Measurements from ENCODE around the gene MAD1L1. TPM values are rescaled to one million over a fixed set of nuclear protein-coding genes. Genes with fewer than 3 reads are reported as not detected.
A peak's percentile ranks its signal among the peaks of the same experiment; 100 is the strongest.

The MAD1L1 gene
- total RNA-seq, 1 donor from 2014 or later = 59.6 TPM

DNA sequence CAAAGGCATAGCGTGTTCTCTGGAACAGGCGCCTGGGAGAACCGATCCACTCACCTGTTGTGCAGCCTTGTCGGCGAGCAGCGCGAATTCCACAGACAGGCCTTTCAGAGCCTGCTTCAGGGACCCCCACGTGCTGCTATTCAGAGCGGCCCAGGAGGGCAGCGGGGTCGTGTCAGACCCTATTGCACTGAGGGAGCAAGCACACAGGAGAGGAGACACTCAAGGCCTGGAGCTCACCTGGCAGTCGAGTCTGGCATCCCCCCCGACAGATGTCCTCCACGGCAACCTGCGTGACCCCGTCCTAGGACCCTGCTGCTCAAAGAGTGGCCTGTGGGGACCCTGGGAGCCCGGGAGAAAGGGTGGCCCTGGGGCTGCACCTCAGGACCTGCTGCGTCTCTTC lies 30.4 kb upstream of the MAD1L1 start:
- no peak for DNase-seq (ENCODE audit: low spot score in 2 of 2)
- H3K4me1 ChIP-seq = no peaks in the 10 kb centered on the region
- intact Hi-C loops (cut with DNase I) = no loop called here
- H3K27me3 ChIP-seq = no peaks in the 10 kb centered on the region
- no peaks in the 10 kb centered on the region for H3K9me3 ChIP-seq
- TF ChIP-seq, protein P1, sequence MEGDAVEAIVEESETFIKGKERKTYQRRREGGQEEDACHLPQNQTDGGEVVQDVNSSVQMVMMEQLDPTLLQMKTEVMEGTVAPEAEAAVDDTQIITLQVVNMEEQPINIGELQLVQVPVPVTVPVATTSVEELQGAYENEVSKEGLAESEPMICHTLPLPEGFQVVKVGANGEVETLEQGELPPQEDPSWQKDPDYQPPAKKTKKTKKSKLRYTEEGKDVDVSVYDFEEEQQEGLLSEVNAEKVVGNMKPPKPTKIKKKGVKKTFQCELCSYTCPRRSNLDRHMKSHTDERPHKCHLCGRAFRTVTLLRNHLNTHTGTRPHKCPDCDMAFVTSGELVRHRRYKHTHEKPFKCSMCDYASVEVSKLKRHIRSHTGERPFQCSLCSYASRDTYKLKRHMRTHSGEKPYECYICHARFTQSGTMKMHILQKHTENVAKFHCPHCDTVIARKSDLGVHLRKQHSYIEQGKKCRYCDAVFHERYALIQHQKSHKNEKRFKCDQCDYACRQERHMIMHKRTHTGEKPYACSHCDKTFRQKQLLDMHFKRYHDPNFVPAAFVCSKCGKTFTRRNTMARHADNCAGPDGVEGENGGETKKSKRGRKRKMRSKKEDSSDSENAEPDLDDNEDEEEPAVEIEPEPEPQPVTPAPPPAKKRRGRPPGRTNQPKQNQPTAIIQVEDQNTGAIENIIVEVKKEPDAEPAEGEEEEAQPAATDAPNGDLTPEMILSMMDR (IDR thresholded peaks at IDR 0.05) = no peak
- no peak overlapping the region for H3K4me3 ChIP-seq
- H3K36me3 ChIP-seq = peaks cover 9 to 15% of the 10 kb centered on the region in 2 donors
- no peak overlapping the region for H3K27ac ChIP-seq

DNA sequence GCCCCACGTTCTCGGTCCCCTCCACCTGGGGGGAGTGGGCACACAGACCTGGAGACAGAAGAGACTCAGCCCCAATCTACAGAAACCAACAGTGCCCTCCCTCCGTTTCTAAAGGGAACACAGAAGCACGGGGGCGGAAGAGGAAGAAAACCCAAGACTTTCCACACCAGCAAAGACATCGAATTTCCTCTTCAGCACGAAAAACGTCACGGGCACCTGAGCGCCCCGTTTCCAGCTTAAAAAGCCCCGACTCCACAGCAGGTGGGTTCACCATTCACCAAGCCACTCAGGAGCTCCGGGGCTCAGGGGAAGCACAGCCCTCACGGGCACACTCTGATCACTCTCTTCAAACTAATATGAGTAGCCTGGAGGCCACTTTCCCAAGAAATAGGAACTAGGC lies 28.9 kb upstream of the MAD1L1 start:
- H3K36me3 ChIP-seq = peaks cover 9 to 24% of the 10 kb centered on the region in 2 donors

DNA sequence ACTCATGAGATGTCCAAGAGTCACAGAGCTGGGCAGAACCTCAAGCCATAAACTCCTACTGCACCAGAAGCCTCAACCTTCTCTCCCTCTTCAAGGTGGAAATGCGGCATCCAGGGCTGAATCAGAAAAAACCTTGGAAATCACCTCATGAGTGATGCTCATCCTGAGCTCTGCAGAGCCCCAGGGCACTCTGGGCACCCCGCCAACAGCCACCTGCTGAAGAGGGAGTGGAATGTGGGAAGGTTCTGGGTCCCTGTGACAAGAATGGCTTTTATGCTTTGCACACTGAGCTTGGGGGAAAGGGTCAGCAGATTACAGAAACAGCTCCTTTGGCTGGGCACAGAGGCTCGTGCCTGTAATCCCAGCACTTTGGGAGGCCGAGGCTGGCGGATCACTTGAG lies 28.1 kb upstream of the MAD1L1 start:
- intact Hi-C loops (cut with DNase I) = no loop called here
- H3K4me1 ChIP-seq = no peaks in the 10 kb centered on the region
- H3K36me3 ChIP-seq = peaks cover 9 to 28% of the 10 kb centered on the region in 2 donors
- H3K4me3 ChIP-seq = no peak overlapping the region
- no peak overlapping the region for H3K27ac ChIP-seq
- no peaks in the 10 kb centered on the region for H3K9me3 ChIP-seq
- DNase-seq (ENCODE audit: low spot score in 2 of 2) = no peak
- H3K27me3 ChIP-seq = no peaks in the 10 kb centered on the region
- TF ChIP-seq, protein P1 (IDR thresholded peaks at IDR 0.05) = no peak

More for the DNA sequence above, 28.9 kb upstream of the MAD1L1 start:
- Histone ChIP-seq H3K27me3 (no peaks in the 10 kb centered on the region), H3K4me1 (no peaks in the 10 kb centered on the region), H3K9me3 (no peaks in the 10 kb centered on the region), H3K27ac (peak overlapping the region in 1 of 2 donors; percentile 2), H3K4me3 (no peak overlapping the region)
- TF ChIP-seq, protein P1 (IDR thresholded peaks at IDR 0.05) = no peak
- intact Hi-C loops (cut with DNase I) = no loop called here
- no peak for DNase-seq (ENCODE audit: low spot score in 2 of 2)

DNA sequence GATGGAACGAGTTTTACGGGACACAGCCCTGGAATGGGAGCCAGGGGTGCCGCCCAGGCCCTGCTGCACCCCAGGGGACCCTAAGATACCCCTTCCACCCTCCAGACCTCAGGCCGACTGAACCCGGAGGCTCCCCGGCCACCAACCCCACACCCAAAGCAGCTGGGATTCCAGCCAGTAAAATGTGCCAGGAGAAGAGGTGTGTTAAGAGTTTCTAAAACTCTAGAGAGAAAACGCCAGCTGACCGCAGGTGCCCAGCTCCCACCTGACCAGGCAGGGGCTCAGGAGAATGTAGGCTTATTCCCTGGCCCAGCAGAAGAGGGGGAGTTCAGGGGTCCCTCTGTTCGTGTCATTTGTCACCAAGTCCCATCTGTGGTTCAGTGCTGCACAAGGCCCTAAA lies 26.7 kb upstream of the MAD1L1 start:
- H3K9me3 ChIP-seq = no peaks in the 10 kb centered on the region
- no peaks in the 10 kb centered on the region for H3K27me3 ChIP-seq
- no peak overlapping the region for H3K27ac ChIP-seq
- intact Hi-C loops (cut with DNase I) = no loop called here
- no peak overlapping the region for H3K4me3 ChIP-seq
- H3K4me1 ChIP-seq = no peaks in the 10 kb centered on the region
- TF ChIP-seq, protein P1 (IDR thresholded peaks at IDR 0.05) = no peak
- peaks cover 11 to 35% of the 10 kb centered on the region in 2 donors for H3K36me3 ChIP-seq
- DNase-seq (ENCODE audit: low spot score in 2 of 2) = no peak

DNA sequence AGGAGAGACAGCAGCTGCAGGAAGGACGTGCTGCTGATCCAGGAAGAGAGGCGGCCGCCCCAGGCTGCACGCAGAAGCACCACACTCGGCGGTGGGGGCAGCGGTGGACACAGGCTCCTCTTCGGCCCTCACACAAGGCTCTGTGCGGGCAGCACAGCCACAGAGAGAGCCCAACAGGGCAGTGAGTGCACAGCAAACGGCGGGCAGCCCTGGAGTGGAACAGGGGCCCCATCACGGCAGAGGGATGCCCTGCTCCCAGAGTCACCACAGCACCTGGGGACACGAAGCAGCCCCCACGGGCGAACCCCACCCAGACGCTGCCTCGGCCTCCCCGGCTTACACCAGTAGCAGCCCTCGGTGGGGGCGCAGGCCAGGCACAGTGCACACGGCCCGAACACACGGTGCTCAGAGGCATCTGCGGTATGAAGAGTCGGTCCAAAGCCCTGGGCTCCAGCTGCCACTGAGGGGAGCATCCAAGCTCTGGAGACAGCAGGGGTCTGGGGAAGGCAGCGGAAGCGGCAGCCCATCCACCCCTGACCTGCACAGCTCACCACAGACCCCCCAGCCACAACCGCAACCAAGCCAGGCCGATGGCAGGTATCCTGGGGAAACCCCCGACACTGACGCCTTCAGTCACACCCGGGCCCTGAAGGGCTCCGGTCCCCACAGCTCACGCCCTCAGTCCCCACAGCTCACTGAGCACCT lies 26.1 kb upstream of the MAD1L1 start:
- intact Hi-C loops (cut with DNase I) = no loop called here
- DNase-seq (ENCODE audit: low spot score in 2 of 2) = no peak
- Histone ChIP-seq H3K4me3 (no peak overlapping the region), H3K36me3 (peaks cover 14 to 31% of the 10 kb centered on the region in 2 donors), H3K4me1 (no peaks in the 10 kb centered on the region), H3K27ac (no peak overlapping the region), H3K27me3 (no peaks in the 10 kb centered on the region), H3K9me3 (no peaks in the 10 kb centered on the region)
- TF ChIP-seq, protein P1 (IDR thresholded peaks at IDR 0.05) = no peak

Measured in ascending aorta (tissue), 2 donors.